A549 (cell line): Measurements from ENCODE around the gene TANGO2.

Experiments
- CTCF ChIP-seq: fragments of >200 bp; sonication (Bioruptor Twin); formaldehyde crosslinking; IDR thresholded peaks from 3 replicates; pipeline ENCODE4 v1.5.1; 2016
- EHMT2 ChIP-seq: fragments of 200-600 bp; sonication (generic); IDR thresholded peaks from 2 replicates; pipeline ENCODE4 v1.6.1; 2016; ENCODE audit warnings: antibody characterized with exemption, low read depth, mild to moderate bottlenecking, moderate library complexity
- EP300 ChIP-seq, 2 experiments: fragments of >200 bp; sonication (Bioruptor Twin); formaldehyde crosslinking; IDR thresholded peaks; 2 replicates in 1 of 2; 3 replicates in 1 of 2; pipeline ENCODE4 v1.6.1; 2016 to 2017
- HDAC2 ChIP-seq: fragments of 200-600 bp; sonication (generic); IDR thresholded peaks from 2 replicates; pipeline ENCODE4 v1.6.1; 2016
- NR3C1 ChIP-seq: fragments of >200 bp; sonication (Bioruptor Twin); formaldehyde crosslinking; IDR thresholded peaks from 3 replicates; pipeline ENCODE4 v1.6.1; 2017
- POLR2A ChIP-seq: IDR thresholded peaks from 2 replicates; pipeline ENCODE4 v1.6.1; 2012; ENCODE audit warnings: mild to moderate bottlenecking, low read length
- REST ChIP-seq: fragments of 200-600 bp; sonication (generic); IDR thresholded peaks from 2 replicates; pipeline ENCODE4 v1.6.1; 2016; ENCODE audit warnings: antibody characterized with exemption, mild to moderate bottlenecking, moderate library complexity

- no peak for TF ChIP-seq EP300 (IDR thresholded peaks at IDR 0.05)
- TF ChIP-seq EHMT2: no peak
- no peak for TF ChIP-seq CTCF
- TF ChIP-seq HDAC2: no peak
- TF ChIP-seq POLR2A: no peak
- no peak for TF ChIP-seq NR3C1
- no peak for TF ChIP-seq REST
Observed at GRCh38 chr22:20026996-20027601, 6.2 kb downstream of the TANGO2 start.
